OCI-LY3 (cell line): ENCODE measurements around the gene AGPAT4.
"Not testable (repeated sequence)": the region's sequence is repeated elsewhere in the genome, so short reads cannot be mapped to it uniquely, and the experiment has no call there.

Experiments used
- H2AFZ ChIP-seq: fragments of 200-600, 300-600 bp; shearing (Covaris generic); 2 replicates; pipeline ENCODE4 v1.6.0; 2014; ENCODE audit warnings: antibody characterized with exemption, low read depth, low read length
- H3K27ac ChIP-seq: fragments of 200-600, 300-600 bp; sonication (generic); 2 replicates; pipeline ENCODE4 v1.5.1; 2014; ENCODE audit warnings: mild to moderate bottlenecking, low read length, moderate library complexity, mixed read lengths
- H3K27me3 ChIP-seq: fragments of 200-600, 300-600 bp; sonication (generic); 2 replicates; pipeline ENCODE4 v1.6.1; 2014; ENCODE audit warnings: low read depth, low read length, mixed read lengths
- H3K36me3 ChIP-seq: fragments of 200-600, 300-600 bp; sonication (generic); replicated peaks from 2 replicates; pipeline ENCODE3; 2014; ENCODE audit warnings: low read depth, low read length, mixed read lengths
- H3K4me1 ChIP-seq: fragments of 300-600, 200-600 bp; sonication (generic); 2 replicates; pipeline ENCODE4 v1.6.1; 2014; ENCODE audit warnings: low read length, mixed read lengths
- H3K4me2 ChIP-seq: fragments of 200-600, 300-600 bp; sonication (generic); 2 replicates; pipeline ENCODE4 v1.6.1; 2014; ENCODE audit warnings: low read length, mixed read lengths
- H3K4me3 ChIP-seq: fragments of 300-600, 200-600 bp; sonication (generic); 2 replicates; pipeline ENCODE4 v1.5.1; 2014; ENCODE audit warnings: antibody characterized with exemption, mild to moderate bottlenecking, low read length, moderate library complexity
- H3K79me2 ChIP-seq: fragments of 300-600, 200-600 bp; shearing (Covaris generic); 2 replicates; pipeline ENCODE4 v1.6.1; 2014; ENCODE audit warnings: mild to moderate bottlenecking, low read length, mixed read lengths
- H3K9ac ChIP-seq: fragments of 300-600, 200-600 bp; shearing (Covaris generic); 2 replicates; pipeline ENCODE4 v1.6.0; 2014; ENCODE audit warnings: mild to moderate bottlenecking, low read length, moderate library complexity
- H3K9me3 ChIP-seq: fragments of 200-600, 300-600 bp; shearing (Covaris generic); 2 replicates; pipeline ENCODE4 v1.6.1; 2014; ENCODE audit warnings: low read length, mixed read lengths; ENCODE audit not compliant: insufficient read depth
- H4K20me1 ChIP-seq: fragments of 200-600, 300-600 bp; sonication (generic); 2 replicates; pipeline ENCODE4 v1.6.1; 2016; ENCODE audit warnings: low read length, mixed read lengths; ENCODE audit not compliant: insufficient read depth
- CTCF ChIP-seq: fragments of 200-600, 300-600 bp; sonication (generic); IDR thresholded peaks from 2 replicates; pipeline ENCODE4 v1.5.1; 2014; ENCODE audit warnings: antibody characterized with exemption, low read length, low read depth
- EZH2phosphoT487 ChIP-seq: fragments of 200-600 bp; shearing (Covaris generic); IDR thresholded peaks from 2 replicates; pipeline ENCODE4 v1.6.1; 2018; ENCODE audit warnings: antibody characterized with exemption, mixed run types, low read depth

Gene AGPAT4

GRCh38 chr6:161226009-161226964 is 47.6 kb downstream of the AGPAT4 start:
- Histone ChIP-seq H3K79me2 (no peaks in the 10 kb centered on the region), H3K4me2 (no peak overlapping the region), H3K36me3 (peaks cover 3% of the 10 kb centered on the region), H2AFZ (no peak overlapping the region), H4K20me1 (no peaks in the 10 kb centered on the region), H3K27ac (no peak overlapping the region), H3K27me3 (no peaks in the 10 kb centered on the region), H3K4me3 (no peak overlapping the region), H3K4me1 (peaks cover 10% of the 10 kb centered on the region), H3K9me3 (no peaks in the 10 kb centered on the region), H3K9ac (no peak overlapping the region)
- no peak for TF ChIP-seq CTCF
- TF ChIP-seq EZH2phosphoT487: no peak

GRCh38 chr6:161225681-161226008 is 48.2 kb downstream of the AGPAT4 start:
- no peak overlapping the region for H3K27ac ChIP-seq
- no peak overlapping the region for H3K4me2 ChIP-seq

GRCh38 chr6:161224951-161225680 is 48.7 kb downstream of the AGPAT4 start:
- not testable (repeated sequence) for H3K79me2 ChIP-seq, H3K27ac ChIP-seq, H3K9ac ChIP-seq, H3K27me3 ChIP-seq, H3K4me3 ChIP-seq, H3K9me3 ChIP-seq, H3K36me3 ChIP-seq, H2AFZ ChIP-seq, H3K4me2 ChIP-seq, H4K20me1 ChIP-seq
- peaks cover 10% of the 10 kb centered on the region for H3K4me1 ChIP-seq

More at GRCh38 chr6:161225681-161226008, 48.2 kb downstream of the AGPAT4 start:
- Histone ChIP-seq H3K4me1 (peaks cover 10% of the 10 kb centered on the region), H3K79me2 (no peaks in the 10 kb centered on the region), H2AFZ (no peak overlapping the region), H3K4me3 (no peak overlapping the region), H3K9ac (no peak overlapping the region), H4K20me1 (no peaks in the 10 kb centered on the region), H3K9me3 (no peaks in the 10 kb centered on the region), H3K36me3 (no peaks in the 10 kb centered on the region), H3K27me3 (no peaks in the 10 kb centered on the region)
- no peak for TF ChIP-seq CTCF
- TF ChIP-seq EZH2phosphoT487: no peak

GRCh38 chr6:161223646-161224045 is 50.2 kb downstream of the AGPAT4 start:
- H3K79me2 ChIP-seq: no peaks in the 10 kb centered on the region
- peaks cover under 1% of the 10 kb centered on the region; the same call in 1 of the 2 replicates for H3K4me1 ChIP-seq
- no peak overlapping the region for H3K9ac ChIP-seq
- no peaks in the 10 kb centered on the region for H4K20me1 ChIP-seq
- no peak overlapping the region for H3K4me2 ChIP-seq
- H3K9me3 ChIP-seq: no peaks in the 10 kb centered on the region
- H2AFZ ChIP-seq: no peak overlapping the region
- H3K36me3 ChIP-seq: no peaks in the 10 kb centered on the region
- H3K27ac ChIP-seq: no peak overlapping the region
- H3K27me3 ChIP-seq: no peaks in the 10 kb centered on the region
- H3K4me3 ChIP-seq: no peak overlapping the region
- TF ChIP-seq CTCF: no peak
- TF ChIP-seq EZH2phosphoT487: no peak
